B cell (primary cell): ENCODE measurements around the gene RIMS3. TPM values are rescaled to one million over a fixed set of nuclear protein-coding genes. Genes with fewer than 3 reads are reported as not detected.

Source experiments
- ATAC-seq: fragments of 200-7000 bp; cut with Tn5 transposase; one replicate; pipeline ENCODE4 v1.10.0; 2021; ENCODE audit warnings: low read depth, mild to moderate bottlenecking, moderate number of reproducible peaks, moderate library complexity
- CTCF ChIA-PET: fragments of 350-600 bp; sonication (Branson Sonifier 250); formaldehyde crosslinking; loops from one replicate; lab custom pipeline; 2021; ENCODE audit warnings: antibody characterized with exemption, inconsistent platforms; lab: Charles Lee
- POLR2A ChIA-PET: fragments of 350-600 bp; sonication (Branson Sonifier 250); formaldehyde crosslinking; loops from one replicate; lab custom pipeline; 2021; ENCODE audit warnings: antibody characterized with exemption; lab: Charles Lee
- DNase-seq: peaks from one replicate; pipeline ENCODE4 v3.0.0; 2013
- H2AFZ ChIP-seq: 2 replicates; pipeline ENCODE4 v1.6.1; 2012; ENCODE audit warnings: mild to moderate bottlenecking, low read depth, low read length; ENCODE audit not compliant: insufficient read depth, poor library complexity, severe bottlenecking
- H3K27ac ChIP-seq, 2 donors: 1 replicate in 1 of 2; 2 replicates in 1 of 2; pipeline ENCODE4 v1.5.1; 2012 to 2013; ENCODE audit warnings: low read length in 2 of 2, mild to moderate bottlenecking in 2 of 2, moderate library complexity in 1 of 2
- H3K27me3 ChIP-seq, 4 experiments: fragments of 200-600 bp in 1 of 4; sonication (generic) in 1 of 4; replicated peaks in 1 of 4; 1 replicate in 2 of 4; 2 replicates in 2 of 4; pipeline versions ENCODE4 v1.6.1 to v1.7.0; 2013 to 2016; ENCODE audit warnings: low read length in 3 of 4, mild to moderate bottlenecking in 2 of 4, mixed read lengths in 1 of 4, moderate library complexity in 1 of 4; ENCODE audit not compliant: insufficient read depth in 4 of 4, control insufficient read depth in 3 of 4; ENCODE audit errors: control extremely low read depth in 1 of 4
- H3K36me3 ChIP-seq, 2 experiments: replicated peaks in 1 of 2; 1 replicate in 1 of 2; 2 replicates in 1 of 2; pipeline versions ENCODE4 v1.6.1 to v1.7.1; 2013; ENCODE audit warnings: low read length in 1 of 2; ENCODE audit not compliant: insufficient read depth in 2 of 2, control insufficient read depth in 1 of 2; ENCODE audit errors: control extremely low read depth in 1 of 2, extremely low read depth in 1 of 2
- H3K4me1 ChIP-seq, 2 donors: fragments of 200-600 bp in 1 of 2; sonication (generic) in 1 of 2; 1 replicate in 1 of 2; 2 replicates in 1 of 2; pipeline versions ENCODE4 v1.5.1 to v1.6.1; 2013 to 2017; ENCODE audit warnings: low read length in 2 of 2; ENCODE audit not compliant: control insufficient read depth in 2 of 2, insufficient read depth in 2 of 2
- H3K4me2 ChIP-seq: replicated peaks from 2 replicates; pipeline ENCODE3; 2012; ENCODE audit warnings: mild to moderate bottlenecking, low read depth, low read length; ENCODE audit not compliant: poor library complexity, severe bottlenecking
- H3K4me3 ChIP-seq, 5 experiments: fragments of 200-600 bp in 1 of 5; sonication (generic) in 1 of 5; 1 replicate in 3 of 5; 2 replicates in 2 of 5; pipeline versions ENCODE4 v1.5.1 to v1.7.0; 2011 to 2016; ENCODE audit warnings: low read length in 4 of 5, mild to moderate bottlenecking in 4 of 5, low read depth in 2 of 5, control low read depth in 1 of 5, moderate library complexity in 1 of 5; ENCODE audit not compliant: insufficient read depth in 1 of 5; ENCODE audit errors: control extremely low read depth in 1 of 5, extremely low read depth in 1 of 5
- H3K79me2 ChIP-seq: fragments of 200-600 bp; sonication (generic); one replicate; pipeline ENCODE4 v1.6.0; 2016; ENCODE audit warnings: low read length; ENCODE audit not compliant: control insufficient read depth, insufficient read depth
- H3K9ac ChIP-seq: fragments of 200-600 bp; sonication (generic); 2 replicates; pipeline ENCODE4 v1.6.1; 2017; ENCODE audit warnings: mild to moderate bottlenecking, low read length, moderate library complexity
- H3K9me3 ChIP-seq, 3 donors: one replicate each; pipeline versions ENCODE4 v1.6.1 to v1.7.1; 2013; ENCODE audit warnings: low read length in 2 of 3; ENCODE audit not compliant: control insufficient read depth in 2 of 3, insufficient read depth in 1 of 3; ENCODE audit errors: control extremely low read depth in 1 of 3
- H4K20me1 ChIP-seq: 2 replicates; pipeline ENCODE4 v1.6.0; 2012; ENCODE audit warnings: mild to moderate bottlenecking, low read length; ENCODE audit not compliant: insufficient read depth, control insufficient read depth, poor library complexity, severe bottlenecking
- H3K27ac Mint-ChIP-seq: one replicate; pipeline ENCODE4 v1.8.0; 2021; ENCODE audit warnings: mixed read lengths
- H3K27me3 Mint-ChIP-seq: one replicate; pipeline ENCODE4 v1.8.0; 2021; ENCODE audit warnings: mixed read lengths
- H3K4me1 Mint-ChIP-seq: one replicate; pipeline ENCODE4 v1.8.0; 2021; ENCODE audit warnings: mixed read lengths
- H3K4me3 Mint-ChIP-seq: one replicate; pipeline ENCODE4 v1.8.0; 2021; ENCODE audit warnings: mixed read lengths
- H3K9me3 Mint-ChIP-seq: one replicate; pipeline ENCODE4 v1.8.0; 2022; ENCODE audit warnings: mixed read lengths; ENCODE audit not compliant: insufficient read depth
- EZH2 ChIP-seq: IDR thresholded peaks from 2 replicates; pipeline ENCODE4 v1.6.1; 2012; ENCODE audit warnings: borderline replicate concordance, low read depth, mild to moderate bottlenecking, moderate library complexity, low read length; ENCODE audit not compliant: insufficient read depth, poor library complexity, severe bottlenecking
- WGBS: methylation state at CpG from one replicate; pipeline ENCODE4 v1.1.5; 2013; ENCODE audit warnings: missing lambda C conversion rate; ENCODE audit not compliant: insufficient coverage; 5-methylcytosine and 5-hydroxymethylcytosine counted together
- intact Hi-C: fragments of 100-400 bp; cut with micrococcal nuclease; formaldehyde crosslinking; loops from one replicate; pipeline ENCODE4 v1.10.0; 2022
- polyA plus RNA-seq: library from polyadenylated mRNA; depleted of rRNA; stranded (reverse); fragments of >200 nt; gene quantifications from 2 replicates; pipeline ENCODE4 v1.2.3, GENCODE V29; 2012
- total RNA-seq, 2 donors: library from RNA; stranded (reverse); fragments of 120-200 nt in 1 of 2; gene quantifications; 1 replicate in 1 of 2; 2 replicates in 1 of 2; pipeline versions ENCODE4 v1.2.3 to v1.2.4, GENCODE V29; 2013 to 2022
- TF ChIP-seq, protein P1 (sequence below): fragments of 200-600 bp; IDR thresholded peaks from one replicate; pipeline ENCODE4 v1.8.0; 2022; ENCODE audit warnings: antibody characterized with exemption, mild to moderate bottlenecking

Gene RIMS3
- total and polyA plus RNA-seq, 2 donors (not counting 1 experiment from before 2014, with no cell fraction given) = 1.1 to 5.4 TPM

DNA sequence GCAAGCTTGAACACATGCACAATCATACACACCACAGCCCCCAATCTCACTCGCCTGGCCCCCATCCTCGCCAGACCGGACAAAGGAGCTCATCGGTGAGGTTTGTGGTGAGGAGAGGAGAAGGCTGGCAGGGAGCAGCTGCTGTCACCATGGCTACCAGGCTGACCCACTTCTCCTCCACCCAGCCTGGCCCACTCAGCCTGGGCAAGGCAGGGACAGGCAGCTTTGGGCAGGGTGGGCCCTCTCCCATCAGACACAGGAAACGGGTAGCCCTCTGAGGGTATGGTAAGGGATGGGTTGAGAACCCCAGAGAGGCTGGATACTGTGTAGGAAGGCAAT is 15.9 kb downstream of the RIMS3 start:
- H3K4me3 Mint-ChIP-seq = no peak overlapping the region
- intact Hi-C loops = no loop called here
- peaks cover 19% of the 10 kb centered on the region for H3K27me3 Mint-ChIP-seq
- Histone ChIP-seq H3K4me1 (no peaks in the 10 kb centered on the region), H3K9me3 (no peaks in the 10 kb centered on the region), H3K79me2 (no peaks in the 10 kb centered on the region), H3K27me3 (peaks cover 0 to 4% (median 1%) of the 10 kb centered on the region in 4 experiments), H4K20me1 (no peaks in the 10 kb centered on the region), H3K4me3 (no peak overlapping the region), H3K4me2 (no peak overlapping the region), H3K27ac (no peak overlapping the region), H2AFZ (no peak overlapping the region), H3K36me3 (no peaks in the 10 kb centered on the region), H3K9ac (no peak overlapping the region)
- ATAC-seq (no peak), DNase-seq (no peak)
- ChIA-PET CTCF (interaction anchor here (0.5 to 1.1 kb wide), 3 partner anchors 19 to 54 kb away, joined by 3 to 4 read pairs (median 3); no protein-coding TSS in a partner anchor), POLR2A (no interaction called here)
- no peak overlapping the region for H3K27ac Mint-ChIP-seq
- TF ChIP-seq, protein P1, sequence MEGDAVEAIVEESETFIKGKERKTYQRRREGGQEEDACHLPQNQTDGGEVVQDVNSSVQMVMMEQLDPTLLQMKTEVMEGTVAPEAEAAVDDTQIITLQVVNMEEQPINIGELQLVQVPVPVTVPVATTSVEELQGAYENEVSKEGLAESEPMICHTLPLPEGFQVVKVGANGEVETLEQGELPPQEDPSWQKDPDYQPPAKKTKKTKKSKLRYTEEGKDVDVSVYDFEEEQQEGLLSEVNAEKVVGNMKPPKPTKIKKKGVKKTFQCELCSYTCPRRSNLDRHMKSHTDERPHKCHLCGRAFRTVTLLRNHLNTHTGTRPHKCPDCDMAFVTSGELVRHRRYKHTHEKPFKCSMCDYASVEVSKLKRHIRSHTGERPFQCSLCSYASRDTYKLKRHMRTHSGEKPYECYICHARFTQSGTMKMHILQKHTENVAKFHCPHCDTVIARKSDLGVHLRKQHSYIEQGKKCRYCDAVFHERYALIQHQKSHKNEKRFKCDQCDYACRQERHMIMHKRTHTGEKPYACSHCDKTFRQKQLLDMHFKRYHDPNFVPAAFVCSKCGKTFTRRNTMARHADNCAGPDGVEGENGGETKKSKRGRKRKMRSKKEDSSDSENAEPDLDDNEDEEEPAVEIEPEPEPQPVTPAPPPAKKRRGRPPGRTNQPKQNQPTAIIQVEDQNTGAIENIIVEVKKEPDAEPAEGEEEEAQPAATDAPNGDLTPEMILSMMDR = no peak
- no peak for TF ChIP-seq EZH2
- H3K4me1 Mint-ChIP-seq = peaks cover 1% of the 10 kb centered on the region
- H3K9me3 Mint-ChIP-seq = no peaks in the 10 kb centered on the region
- 57% methylated on average over 1 of the region's 5 CpGs for WGBS

DNA sequence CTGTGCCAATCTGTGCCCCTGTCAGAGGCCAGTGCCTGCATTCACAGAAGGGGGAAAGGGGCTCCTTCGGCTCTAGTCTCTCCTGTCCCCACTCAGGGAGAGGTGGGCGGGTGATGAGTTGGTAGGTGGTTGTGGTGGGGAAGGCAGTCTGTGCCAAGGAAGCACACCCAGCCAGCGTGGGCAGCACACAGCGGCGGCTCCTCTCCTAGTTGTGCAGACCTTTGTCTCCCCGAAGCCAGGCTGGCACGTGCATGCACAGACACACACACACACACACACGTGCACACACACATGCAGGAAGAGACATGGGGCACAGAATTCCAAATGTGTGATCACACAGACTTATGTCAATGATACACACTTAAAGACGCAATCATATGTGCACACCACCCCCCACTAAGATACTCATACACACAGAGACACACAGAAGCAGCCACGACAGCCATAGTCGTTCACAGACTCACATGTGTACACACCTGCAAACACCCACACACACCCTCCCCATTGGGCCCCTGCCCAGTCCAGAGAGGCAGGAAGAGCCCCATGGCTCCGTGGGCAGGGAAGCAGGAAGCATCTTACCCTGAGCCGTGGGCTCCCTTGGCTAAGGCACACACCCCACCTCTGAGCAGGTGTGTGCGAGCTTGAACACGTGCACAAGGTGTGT is 16.4 kb downstream of the RIMS3 start:
- no peaks in the 10 kb centered on the region for H3K4me1 Mint-ChIP-seq
- H3K9ac ChIP-seq = no peak overlapping the region

More for the DNA sequence above, 16.4 kb downstream of the RIMS3 start:
- no peak for ATAC-seq
- peaks cover 15% of the 10 kb centered on the region for H3K27me3 Mint-ChIP-seq
- H4K20me1 ChIP-seq = no peaks in the 10 kb centered on the region
- no peak overlapping the region for H2AFZ ChIP-seq
- H3K36me3 ChIP-seq = no peaks in the 10 kb centered on the region
- ChIA-PET POLR2A (no interaction called here), CTCF (interaction anchor here (1.1 kb wide), 2 partner anchors 18 to 20 kb away, joined by 3 to 4 read pairs; no protein-coding TSS in a partner anchor)
- 63% methylated on average over 10 of the region's 15 CpGs for WGBS
- no peak for DNase-seq
- no peak overlapping the region for H3K27ac Mint-ChIP-seq
- H3K27ac ChIP-seq = no peak overlapping the region
- H3K4me3 Mint-ChIP-seq = no peak overlapping the region
- H3K4me3 ChIP-seq = no peak overlapping the region
- H3K9me3 Mint-ChIP-seq = no peaks in the 10 kb centered on the region
- H3K79me2 ChIP-seq = no peaks in the 10 kb centered on the region
- intact Hi-C loops = no loop called here
- H3K4me1 ChIP-seq = no peaks in the 10 kb centered on the region
- peaks cover 0 to 4% (median 1%) of the 10 kb centered on the region in 4 experiments for H3K27me3 ChIP-seq
- H3K4me2 ChIP-seq = no peak overlapping the region
- H3K9me3 ChIP-seq = no peaks in the 10 kb centered on the region
- TF ChIP-seq EZH2 = no peak
- TF ChIP-seq, protein P1 = no peak
